Caco-2 (cell line): ENCODE data around the gene HTRA2. TPM values are rescaled to one million over a fixed set of nuclear protein-coding genes. Genes with fewer than 3 reads are reported as not detected.

Source experiments
- BruUV-seq: library from RNA; stranded (reverse); fragments of 400-500 nt; replicated peaks from 2 replicates; lab custom pipeline; 2021; lab: Mats Ljungman, UMichigan
- CTCF ChIA-PET: fragments of 300-600 bp; sonication (Branson Sonifier 250); formaldehyde crosslinking; loops from one replicate; lab custom pipeline; 2022; ENCODE audit warnings: antibody characterized with exemption; lab: Charles Lee
- POLR2A ChIA-PET: fragments of 300-600 bp; sonication (Branson Sonifier 250); formaldehyde crosslinking; loops from one replicate; lab custom pipeline; 2022; ENCODE audit warnings: antibody characterized with exemption; lab: Charles Lee
- DNase-seq, 2 experiments: peaks; one replicate each; pipeline versions ENCODE4 v3.0.0 to v3.0.0-alpha.2; 2020 to 2022
- H3K27me3 ChIP-seq: replicated peaks from 2 replicates; pipeline ENCODE4 v1.6.0; 2011; ENCODE audit warnings: low read length; ENCODE audit not compliant: control insufficient read depth, insufficient read depth
- H3K36me3 ChIP-seq: 2 replicates; pipeline ENCODE4 v1.5.1; 2011; ENCODE audit warnings: low read length; ENCODE audit not compliant: control insufficient read depth, insufficient read depth
- H3K4me1 ChIP-seq: fragments of 250-450 bp; sonication (Bioruptor Pico); 2 replicates; pipeline ENCODE4 v1.5.1; 2020; ENCODE audit warnings: mild to moderate bottlenecking
- H3K4me3 ChIP-seq: 2 replicates; pipeline ENCODE4 v1.5.1; 2011; ENCODE audit warnings: low read depth, mild to moderate bottlenecking, control low read depth, low read length
- H3K9me3 ChIP-seq: fragments of 250-450 bp; sonication (Bioruptor Pico); 2 replicates; pipeline ENCODE4 v1.5.1; 2020; ENCODE audit warnings: mild to moderate bottlenecking, moderate library complexity
- H3K27ac Mint-ChIP-seq: one replicate; pipeline ENCODE4 v1.8.0; 2022; ENCODE audit warnings: mixed read lengths; ENCODE audit not compliant: unreplicated experiment
- H3K27me3 Mint-ChIP-seq: one replicate; pipeline ENCODE4 v1.8.0; 2022; ENCODE audit warnings: mixed read lengths; ENCODE audit not compliant: insufficient read depth, unreplicated experiment
- H3K36me3 Mint-ChIP-seq: one replicate; pipeline ENCODE4 v1.8.0; 2022; ENCODE audit warnings: mild to moderate bottlenecking, mixed read lengths; ENCODE audit not compliant: insufficient read depth, unreplicated experiment
- H3K4me1 Mint-ChIP-seq: one replicate; pipeline ENCODE4 v1.8.0; 2022; ENCODE audit warnings: low read depth, mixed read lengths; ENCODE audit not compliant: unreplicated experiment
- H3K4me3 Mint-ChIP-seq: one replicate; pipeline ENCODE4 v1.8.0; 2022; ENCODE audit warnings: mild to moderate bottlenecking, moderate library complexity, mixed read lengths; ENCODE audit not compliant: unreplicated experiment
- H3K9me3 Mint-ChIP-seq: one replicate; pipeline ENCODE4 v1.8.0; 2022; ENCODE audit warnings: mixed read lengths; ENCODE audit not compliant: unreplicated experiment
- intact Hi-C: fragments of 100-400 bp; cut with micrococcal nuclease; formaldehyde crosslinking; loops from one replicate; pipeline ENCODE4 v1.10.0; 2022; ENCODE audit not compliant: unreplicated experiment
- total RNA-seq: library from RNA; stranded (reverse); gene quantifications from 2 replicates; pipeline ENCODE4 v1.2.3, GENCODE V29; 2022
- TF ChIP-seq, protein P1 (sequence below), 2 experiments: fragments of 200-600 bp in 1 of 2; IDR thresholded peaks; 1 replicate in 1 of 2; 2 replicates in 1 of 2; pipeline versions ENCODE4 v1.5.1 to v1.8.0; 2011 to 2022; ENCODE audit warnings: antibody characterized with exemption in 1 of 2, control low read depth in 1 of 2, inconsistent platforms in 1 of 2, low read depth in 1 of 2, low read length in 1 of 2, mild to moderate bottlenecking in 1 of 2, moderate library complexity in 1 of 2; ENCODE audit not compliant: insufficient read depth in 1 of 2, severe bottlenecking in 1 of 2, unreplicated experiment in 1 of 2

Gene HTRA2
- total RNA-seq, 1 experiment from 2014 or later, result 27.3 TPM

DNA sequence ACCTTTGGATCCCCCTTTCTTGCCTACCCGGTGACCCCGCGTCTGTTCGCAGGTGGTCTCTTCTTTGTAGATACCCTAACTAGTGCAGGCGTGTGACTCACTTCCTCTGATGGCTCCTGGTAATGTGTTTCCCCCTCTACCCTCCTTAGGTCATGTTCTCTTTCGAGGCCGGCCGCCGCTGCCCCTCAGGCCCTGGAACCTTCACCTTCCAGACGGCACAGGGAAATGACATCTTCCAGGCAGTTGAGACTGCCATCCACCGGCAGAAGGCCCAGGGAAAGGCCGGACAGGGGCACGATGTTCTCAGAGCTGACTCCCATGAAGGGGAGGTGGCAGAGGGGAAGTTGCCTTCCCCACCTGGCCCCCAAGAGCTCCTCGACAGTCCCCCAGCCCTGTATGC, 26.4 kb downstream of the HTRA2 start:
- Histone ChIP-seq H3K4me3 (no peak overlapping the region), H3K9me3 (no peaks in the 10 kb centered on the region), H3K36me3 (no peaks in the 10 kb centered on the region; the same call in 1 of the 2 replicates), H3K27me3 (no peaks in the 10 kb centered on the region; the same call in 1 of the 2 replicates), H3K4me1 (peaks cover 22% of the 10 kb centered on the region)
- Mint-ChIP-seq H3K9me3 (no peaks in the 10 kb centered on the region), H3K27ac (no peak overlapping the region), H3K4me1 (peaks cover 22% of the 10 kb centered on the region), H3K27me3 (no peaks in the 10 kb centered on the region), H3K36me3 (no peaks in the 10 kb centered on the region), H3K4me3 (no peak overlapping the region)
- CTCF ChIA-PET, result no interaction called here
- POLR2A ChIA-PET, result no interaction called here
- BruUV-seq, result no TSS peak
- intact Hi-C loops, result no loop called here
- TF ChIP-seq, protein P1, sequence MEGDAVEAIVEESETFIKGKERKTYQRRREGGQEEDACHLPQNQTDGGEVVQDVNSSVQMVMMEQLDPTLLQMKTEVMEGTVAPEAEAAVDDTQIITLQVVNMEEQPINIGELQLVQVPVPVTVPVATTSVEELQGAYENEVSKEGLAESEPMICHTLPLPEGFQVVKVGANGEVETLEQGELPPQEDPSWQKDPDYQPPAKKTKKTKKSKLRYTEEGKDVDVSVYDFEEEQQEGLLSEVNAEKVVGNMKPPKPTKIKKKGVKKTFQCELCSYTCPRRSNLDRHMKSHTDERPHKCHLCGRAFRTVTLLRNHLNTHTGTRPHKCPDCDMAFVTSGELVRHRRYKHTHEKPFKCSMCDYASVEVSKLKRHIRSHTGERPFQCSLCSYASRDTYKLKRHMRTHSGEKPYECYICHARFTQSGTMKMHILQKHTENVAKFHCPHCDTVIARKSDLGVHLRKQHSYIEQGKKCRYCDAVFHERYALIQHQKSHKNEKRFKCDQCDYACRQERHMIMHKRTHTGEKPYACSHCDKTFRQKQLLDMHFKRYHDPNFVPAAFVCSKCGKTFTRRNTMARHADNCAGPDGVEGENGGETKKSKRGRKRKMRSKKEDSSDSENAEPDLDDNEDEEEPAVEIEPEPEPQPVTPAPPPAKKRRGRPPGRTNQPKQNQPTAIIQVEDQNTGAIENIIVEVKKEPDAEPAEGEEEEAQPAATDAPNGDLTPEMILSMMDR (IDR thresholded peaks at IDR 0.05; ENCODE audit: insufficient read depth in 1 of 2, low read depth in 1 of 2, low read length in 1 of 2, severe bottlenecking in 1 of 2, unreplicated experiment in 1 of 2), result no peak
- DNase-seq, result no peak

DNA sequence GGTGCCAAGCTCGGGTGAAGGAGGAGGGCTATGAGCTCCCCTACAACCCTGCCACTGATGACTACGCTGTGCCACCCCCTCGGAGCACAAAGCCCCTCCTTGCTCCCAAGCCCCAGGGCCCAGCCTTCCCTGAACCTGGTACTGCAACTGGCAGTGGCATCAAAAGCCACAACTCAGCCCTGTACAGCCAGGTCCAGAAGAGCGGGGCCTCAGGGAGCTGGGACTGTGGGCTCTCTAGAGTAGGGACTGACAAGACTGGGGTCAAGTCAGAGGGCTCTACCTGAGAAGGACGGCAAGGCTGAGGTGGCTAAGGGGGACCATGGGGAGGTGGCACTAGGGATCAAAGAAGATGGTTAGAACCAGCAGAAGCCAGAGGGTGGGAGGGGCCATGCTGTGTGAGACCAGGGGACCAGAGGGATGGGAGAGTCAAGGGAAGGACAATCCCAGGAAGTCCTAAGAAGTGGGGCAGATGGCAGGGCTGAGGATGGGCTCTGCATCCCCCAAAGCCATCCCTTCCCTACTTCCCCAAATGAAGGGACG, 27.2 kb downstream of the HTRA2 start:
- Mint-ChIP-seq H3K27me3 (peaks cover 5% of the 10 kb centered on the region), H3K27ac (no peak overlapping the region), H3K4me1 (peaks cover 22% of the 10 kb centered on the region), H3K36me3 (no peaks in the 10 kb centered on the region), H3K4me3 (no peak overlapping the region), H3K9me3 (no peaks in the 10 kb centered on the region)
- ChIA-PET POLR2A (no interaction called here), CTCF (interaction anchor here (0.6 kb wide), 1 partner anchor 74 kb away, joined by 3 read pairs; the partner anchor contains the start of gene CCDC142)
- H3K36me3 ChIP-seq, result no peaks in the 10 kb centered on the region; the same call in 1 of the 2 replicates
- intact Hi-C loops, result no loop called here
- no peak for DNase-seq
- no peak overlapping the region for H3K4me3 ChIP-seq
- peaks cover 22% of the 10 kb centered on the region for H3K4me1 ChIP-seq
- H3K27me3 ChIP-seq, result no peaks in the 10 kb centered on the region; the same call in 1 of the 2 replicates
- TF ChIP-seq, protein P1 (IDR thresholded peaks at IDR 0.05; ENCODE audit: insufficient read depth in 1 of 2, low read depth in 1 of 2, low read length in 1 of 2, severe bottlenecking in 1 of 2, unreplicated experiment in 1 of 2), result no peak
- BruUV-seq, result no TSS peak
- no peaks in the 10 kb centered on the region for H3K9me3 ChIP-seq

DNA sequence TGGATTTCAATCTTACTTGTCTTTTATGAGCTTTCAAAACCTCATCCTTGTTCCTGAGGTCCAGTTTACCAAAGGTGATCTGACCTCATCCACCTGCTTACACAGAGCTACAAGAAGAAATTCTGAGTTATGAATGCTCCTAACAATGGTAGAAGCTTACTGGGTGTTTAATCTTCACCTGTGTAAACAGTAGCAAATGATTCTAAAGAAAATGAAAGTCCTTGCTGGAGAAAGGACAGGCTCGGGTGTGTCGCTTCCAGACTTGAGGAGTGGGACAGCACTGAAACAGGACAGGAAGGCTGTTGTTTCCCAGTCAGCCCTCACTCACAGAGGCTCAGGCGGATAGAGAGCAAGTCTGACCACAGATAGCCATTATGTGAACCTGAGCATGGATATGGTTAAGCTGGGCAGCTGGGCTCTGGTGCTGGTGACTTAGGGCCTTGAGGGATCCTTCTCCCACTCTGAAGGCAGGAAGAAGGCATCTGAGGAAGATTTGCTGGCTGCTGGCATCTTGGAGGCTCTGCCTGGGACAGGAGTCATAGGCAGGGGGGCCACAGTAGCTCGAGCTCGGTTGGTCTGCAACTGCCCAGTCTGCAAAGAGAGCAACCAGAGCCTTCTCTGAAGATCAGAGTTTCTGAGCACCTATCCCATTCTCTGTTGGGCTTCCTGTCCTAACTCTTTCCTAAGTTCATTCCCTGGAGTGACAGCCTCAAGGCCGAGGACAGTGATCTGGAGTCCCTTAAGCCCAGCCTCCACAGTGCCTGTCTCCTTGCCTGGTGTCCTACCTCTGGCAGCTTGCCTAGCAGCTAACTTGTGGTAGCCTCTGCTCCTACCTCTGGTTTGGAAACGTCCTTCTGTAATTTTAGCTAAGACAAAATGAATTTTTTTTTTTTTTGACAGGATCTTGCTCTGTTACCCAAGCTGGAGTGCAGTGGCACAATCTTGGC, 28.8 kb downstream of the HTRA2 start:
- DNase-seq, result peak in 1 of 2 experiments; percentile 47
- ChIA-PET CTCF (interaction anchor here (1.3 to 1.4 kb wide), 2 partner anchors 30 to 97 kb away, joined by 3 to 7 read pairs; no protein-coding TSS in a partner anchor), POLR2A (no interaction called here)
- Histone ChIP-seq H3K36me3 (no peaks in the 10 kb centered on the region; the same call in 1 of the 2 replicates), H3K27me3 (no peaks in the 10 kb centered on the region; the same call in 1 of the 2 replicates), H3K9me3 (no peaks in the 10 kb centered on the region), H3K4me1 (peaks cover 17% of the 10 kb centered on the region), H3K4me3 (no peak overlapping the region)
- Mint-ChIP-seq H3K4me3 (no peak overlapping the region), H3K9me3 (no peaks in the 10 kb centered on the region), H3K27me3 (peaks cover 10% of the 10 kb centered on the region), H3K4me1 (peaks cover 15% of the 10 kb centered on the region), H3K36me3 (no peaks in the 10 kb centered on the region), H3K27ac (peak overlapping the region; percentile 13)
- TF ChIP-seq, protein P1 (IDR thresholded peaks at IDR 0.05; ENCODE audit: insufficient read depth in 1 of 2, low read depth in 1 of 2, low read length in 1 of 2, severe bottlenecking in 1 of 2, unreplicated experiment in 1 of 2), result no peak
- no TSS peak for BruUV-seq
- intact Hi-C loops, result no loop called here
